IPS-NIHi7 (cell line): ENCODE data around the gene REEP1.

ENCODE experiments used
- DNase-seq: peaks from one replicate; pipeline ENCODE4 v3.0.0; 2012; ENCODE audit warnings: mixed read lengths; ENCODE audit errors: extremely low spot score

Gene REEP1, protein sequence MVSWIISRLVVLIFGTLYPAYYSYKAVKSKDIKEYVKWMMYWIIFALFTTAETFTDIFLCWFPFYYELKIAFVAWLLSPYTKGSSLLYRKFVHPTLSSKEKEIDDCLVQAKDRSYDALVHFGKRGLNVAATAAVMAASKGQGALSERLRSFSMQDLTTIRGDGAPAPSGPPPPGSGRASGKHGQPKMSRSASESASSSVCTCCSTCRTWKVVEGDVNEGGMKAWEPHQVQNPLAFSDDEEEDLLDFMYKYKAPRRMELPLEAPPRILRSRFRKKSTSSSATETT

DNA sequence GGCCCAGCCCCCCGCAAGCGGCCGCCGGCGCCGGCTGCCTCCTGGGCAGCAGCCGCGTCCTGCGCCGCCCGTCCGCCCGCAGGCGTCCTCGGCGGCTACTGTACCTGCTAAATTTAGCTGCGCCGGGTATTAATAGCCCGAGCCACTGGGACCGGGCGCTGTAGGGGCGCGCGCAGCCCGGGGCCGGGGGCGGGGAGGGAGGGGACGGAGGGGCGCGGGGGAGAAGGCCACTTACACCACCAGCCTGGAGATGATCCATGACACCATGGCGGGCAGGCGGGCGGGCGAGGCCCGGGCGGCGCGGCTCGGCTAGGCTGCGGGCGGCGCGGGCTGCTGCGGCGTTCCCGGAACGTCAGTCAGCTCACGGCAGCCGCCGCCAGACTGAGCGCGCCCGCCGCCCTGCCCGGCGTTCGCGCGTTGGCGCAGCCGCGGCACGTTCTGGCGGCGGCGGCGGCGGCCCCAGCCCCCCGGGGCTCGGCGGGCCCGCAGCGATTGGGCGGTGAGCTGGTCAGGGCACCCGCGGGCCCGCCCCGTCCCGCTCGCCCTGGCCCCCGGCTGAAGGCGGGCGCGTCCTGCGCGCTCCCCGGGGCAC lies at the start of gene REEP1:
TSS of gene REEP1 (minus strand) at position 383 of the 592 bp plus-strand sequence. CDS start at position 267, 116 bp downstream.
- peak; percentile 65 for DNase-seq

DNA sequence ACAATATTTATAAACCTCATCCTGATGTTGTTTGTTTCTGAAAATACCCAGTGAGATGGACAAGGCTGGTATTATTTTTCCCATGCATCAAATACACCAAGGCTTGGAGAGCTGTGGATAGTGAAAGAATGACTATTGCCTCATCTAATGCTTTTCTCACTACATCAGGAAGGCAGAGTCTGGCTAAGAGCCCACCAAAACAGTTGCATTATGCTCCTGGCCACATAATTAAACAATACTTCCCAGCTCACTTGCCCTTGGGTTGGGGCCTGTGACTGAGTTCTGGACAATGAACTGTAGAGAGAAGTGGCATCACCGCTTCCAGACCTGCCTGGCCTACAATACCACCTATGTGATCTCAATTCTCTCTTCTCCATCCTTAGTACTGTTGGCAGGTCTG lies 46.4 kb upstream of the REEP1 start:
- no peak for DNase-seq

DNA sequence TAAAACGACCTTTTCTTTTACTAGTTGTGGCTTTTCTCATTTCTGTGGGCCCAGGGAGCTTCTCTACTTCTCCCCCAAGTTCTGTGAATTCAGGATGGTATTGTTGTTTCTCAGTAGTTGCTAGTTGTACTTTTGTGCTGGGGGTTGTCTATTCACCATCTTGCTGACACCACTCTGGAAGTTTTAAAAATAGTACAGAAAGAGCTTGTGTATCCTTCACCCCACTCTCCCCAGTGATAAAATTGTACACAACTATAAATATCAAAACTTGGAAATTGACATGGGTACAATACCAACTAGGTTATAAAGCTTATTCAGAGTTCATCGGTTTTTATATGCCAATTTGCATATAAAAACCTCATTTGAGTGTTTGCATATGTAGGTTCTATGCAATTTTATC lies 45.3 kb upstream of the REEP1 start:
- DNase-seq = no peak

DNA sequence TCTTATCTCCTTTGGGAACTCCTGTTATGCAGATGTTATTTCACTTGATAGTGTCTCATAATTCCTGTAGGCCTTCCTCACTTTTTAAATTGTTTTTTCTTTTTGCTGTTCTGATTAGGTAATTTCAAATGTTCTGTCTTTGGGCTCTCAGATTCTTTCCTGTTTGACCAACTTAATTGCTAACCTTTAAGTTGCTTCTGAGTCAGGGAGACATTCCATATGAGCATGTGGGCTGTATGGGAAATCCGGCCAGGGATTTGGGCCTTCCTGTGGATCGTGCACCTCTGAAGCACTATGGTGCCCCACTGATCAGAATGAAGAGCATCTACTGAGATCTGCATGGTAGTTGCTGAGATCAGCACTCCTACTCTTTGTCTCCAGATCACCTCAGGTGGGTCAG lies 44.7 kb upstream of the REEP1 start:
- no peak for DNase-seq

DNA sequence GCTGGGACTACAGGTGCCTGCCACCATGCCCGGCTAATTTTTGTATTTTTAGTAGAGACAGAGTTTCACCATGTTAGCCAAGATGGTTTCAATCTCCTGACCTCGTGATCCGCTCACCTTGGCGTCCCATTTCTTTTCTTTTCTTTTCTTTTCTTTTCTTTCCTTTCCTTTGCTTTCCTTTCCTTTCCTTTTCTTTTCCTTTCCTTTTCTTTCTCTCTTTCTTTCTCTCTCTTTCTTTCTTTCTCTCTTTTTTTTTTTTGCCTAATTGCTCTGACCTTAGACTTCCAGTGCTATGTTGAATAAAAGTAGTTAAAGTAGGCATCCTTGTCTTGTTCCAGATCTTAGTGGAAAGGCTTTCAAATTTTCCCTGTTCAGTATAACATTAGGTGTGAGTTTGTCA lies 41.0 kb upstream of the REEP1 start:
- no peak for DNase-seq

DNA sequence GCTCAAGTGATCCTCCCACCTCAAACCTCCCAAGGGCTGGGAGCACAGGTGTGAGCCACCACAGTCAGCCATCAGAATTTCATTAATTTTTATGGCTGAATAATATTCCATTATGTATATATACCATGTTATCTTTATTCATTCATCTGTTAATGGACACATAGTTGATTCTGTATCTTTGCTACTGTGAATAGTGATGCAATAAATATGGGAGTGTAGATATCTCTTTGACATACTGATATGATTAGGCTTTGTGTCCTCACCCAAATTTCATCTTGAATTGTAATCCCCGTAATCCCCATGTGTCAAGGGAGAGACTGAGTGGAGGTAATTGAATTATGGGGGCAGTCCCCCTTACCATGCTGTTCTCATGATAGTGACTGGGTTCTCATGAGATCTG lies 38.2 kb upstream of the REEP1 start:
- DNase-seq = no peak

DNA sequence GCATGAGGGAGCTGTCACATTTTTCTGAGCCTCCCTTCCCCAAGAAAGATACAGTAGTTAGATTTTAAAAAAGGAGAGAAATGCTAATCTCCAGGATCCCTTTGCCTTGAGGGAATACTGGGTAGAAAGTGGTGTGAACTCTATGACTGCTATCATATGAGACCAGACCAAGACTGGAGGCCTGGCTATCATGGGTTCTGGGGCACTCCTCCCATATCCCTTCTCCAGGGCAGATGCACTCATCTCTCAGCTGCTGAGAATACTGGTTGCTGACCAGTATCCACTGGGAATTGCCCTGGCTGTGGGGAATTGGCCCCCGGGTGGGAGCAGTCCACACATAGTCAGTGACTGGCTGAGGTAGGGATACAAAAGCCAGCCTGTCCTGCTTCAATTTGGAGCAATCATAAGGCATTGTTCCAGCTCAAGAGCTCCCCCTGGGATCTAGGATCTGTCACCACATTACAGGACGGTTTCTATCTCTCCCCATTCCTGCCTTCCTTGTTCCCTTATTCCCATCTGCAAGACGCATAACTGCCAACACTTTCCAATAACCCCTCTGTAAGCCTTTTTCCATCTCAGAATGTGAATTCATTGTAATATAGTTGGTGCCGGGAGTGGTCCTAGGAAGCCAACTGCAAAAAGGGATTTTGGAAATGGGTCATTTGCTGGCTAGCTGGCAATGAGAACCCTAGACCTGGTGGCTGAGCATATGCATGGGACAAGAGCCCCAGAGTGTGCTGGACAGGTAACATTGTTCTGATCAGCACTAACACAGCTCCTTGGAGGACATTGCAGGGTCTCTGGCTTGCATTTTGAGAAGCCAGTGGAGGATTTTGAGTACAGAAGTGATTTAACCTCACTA lies 35.4 kb upstream of the REEP1 start:
- peak; percentile 75 for DNase-seq

DNA sequence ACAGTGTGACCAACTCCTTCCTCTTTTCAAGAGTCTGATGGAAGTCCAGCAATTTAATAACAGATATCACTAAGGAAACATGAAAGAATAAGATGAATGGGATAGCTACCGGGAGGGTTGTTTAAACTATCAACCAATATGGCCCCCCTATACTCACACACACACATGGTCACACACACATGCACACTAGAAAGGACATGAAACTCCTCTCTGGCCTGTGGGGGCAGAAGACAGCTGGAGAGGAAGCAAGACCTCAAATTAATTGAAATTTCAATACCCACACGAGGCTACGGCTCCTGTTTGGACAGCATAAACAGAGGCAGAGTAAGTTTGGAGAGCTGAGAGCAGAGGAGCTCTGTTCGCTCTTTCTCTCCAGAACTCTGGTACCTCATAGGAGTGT lies 34.7 kb upstream of the REEP1 start:
- no peak for DNase-seq

DNA sequence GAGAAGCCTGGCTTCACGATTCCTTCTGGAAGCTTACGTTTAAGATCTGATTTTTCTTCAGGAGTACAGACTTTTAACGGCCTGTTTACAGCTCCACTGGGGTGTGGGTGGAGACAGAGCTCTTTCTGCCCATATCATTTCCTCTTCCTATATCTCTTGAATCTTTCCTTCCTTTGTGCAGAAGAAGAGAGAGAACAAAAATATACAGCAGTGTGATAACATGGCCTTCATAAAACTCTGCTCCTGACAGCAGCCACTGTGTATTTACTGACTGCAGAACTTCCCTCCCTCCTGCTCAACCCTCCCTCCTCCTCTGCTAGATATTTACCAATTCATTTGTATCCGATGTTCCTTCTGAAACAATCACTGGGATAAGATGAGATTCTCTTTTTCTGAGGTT lies 34.1 kb upstream of the REEP1 start:
- DNase-seq = no peak

DNA sequence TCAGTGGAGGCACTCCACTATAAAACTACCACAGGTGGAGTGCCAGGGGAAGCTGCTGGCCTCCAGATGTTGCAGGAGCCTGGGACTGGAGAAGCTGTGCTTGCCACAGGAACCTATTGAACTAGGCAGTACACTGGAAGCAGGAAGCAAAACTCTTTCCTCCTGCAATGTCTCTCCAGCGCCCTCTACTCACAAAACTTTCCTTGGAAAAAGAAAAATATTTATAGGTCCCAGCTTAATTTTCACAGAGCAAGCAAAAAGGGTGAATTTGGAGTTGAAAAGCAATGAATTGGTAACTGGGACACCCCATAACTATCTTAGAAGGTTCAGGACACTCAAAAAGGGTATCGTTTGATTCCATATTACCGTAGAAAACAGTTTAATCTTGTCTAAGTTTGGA lies 33.2 kb upstream of the REEP1 start:
- DNase-seq = no peak

DNA sequence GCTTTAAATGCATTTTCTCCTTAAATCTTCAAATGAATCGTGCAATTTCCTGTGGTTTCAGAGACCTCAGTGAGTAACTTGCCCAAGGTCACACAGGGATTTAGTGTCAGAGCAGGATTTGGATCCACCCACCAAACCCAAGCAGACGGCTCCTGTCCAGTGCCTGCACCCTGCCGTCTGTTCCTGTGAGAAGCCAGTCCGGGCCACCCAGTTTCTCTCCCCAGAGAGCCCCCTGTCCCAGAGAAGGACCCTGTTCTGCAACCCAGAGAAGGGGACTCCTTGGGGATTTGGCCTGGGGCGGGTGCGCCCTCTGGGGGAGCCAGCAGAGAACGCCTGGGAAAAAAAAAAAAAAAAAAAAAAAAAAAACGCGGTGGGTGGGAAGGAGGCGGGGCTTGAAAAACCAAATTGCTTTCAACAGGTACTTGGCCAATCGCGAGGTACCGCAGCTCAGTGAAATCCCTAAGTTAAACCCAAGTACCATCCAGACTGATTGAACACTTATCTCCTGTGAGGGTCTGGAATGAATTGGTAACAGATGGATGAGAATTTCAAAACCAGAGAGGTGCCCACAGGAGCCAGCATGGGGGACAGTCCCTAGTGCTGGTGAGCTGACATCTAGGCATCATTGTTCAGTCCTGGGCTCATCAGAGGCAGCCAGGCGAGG lies 30.9 kb upstream of the REEP1 start:
- DNase-seq = peak; percentile 89

DNA sequence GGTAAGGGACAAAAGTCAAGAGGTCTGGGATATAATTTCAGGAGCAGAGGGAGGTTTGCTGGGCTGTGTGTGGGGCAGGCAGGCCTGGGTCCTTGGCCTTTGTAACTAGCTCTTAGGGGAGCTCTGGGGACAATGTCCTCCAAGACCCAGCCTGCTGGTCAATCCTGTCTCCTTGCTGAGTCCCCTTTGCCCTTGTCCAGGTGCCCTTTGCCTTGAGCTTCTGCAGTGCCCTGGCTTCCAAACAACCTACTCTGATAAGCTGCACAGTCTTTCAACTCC lies 30.0 kb upstream of the REEP1 start:
- DNase-seq = no peak

DNA sequence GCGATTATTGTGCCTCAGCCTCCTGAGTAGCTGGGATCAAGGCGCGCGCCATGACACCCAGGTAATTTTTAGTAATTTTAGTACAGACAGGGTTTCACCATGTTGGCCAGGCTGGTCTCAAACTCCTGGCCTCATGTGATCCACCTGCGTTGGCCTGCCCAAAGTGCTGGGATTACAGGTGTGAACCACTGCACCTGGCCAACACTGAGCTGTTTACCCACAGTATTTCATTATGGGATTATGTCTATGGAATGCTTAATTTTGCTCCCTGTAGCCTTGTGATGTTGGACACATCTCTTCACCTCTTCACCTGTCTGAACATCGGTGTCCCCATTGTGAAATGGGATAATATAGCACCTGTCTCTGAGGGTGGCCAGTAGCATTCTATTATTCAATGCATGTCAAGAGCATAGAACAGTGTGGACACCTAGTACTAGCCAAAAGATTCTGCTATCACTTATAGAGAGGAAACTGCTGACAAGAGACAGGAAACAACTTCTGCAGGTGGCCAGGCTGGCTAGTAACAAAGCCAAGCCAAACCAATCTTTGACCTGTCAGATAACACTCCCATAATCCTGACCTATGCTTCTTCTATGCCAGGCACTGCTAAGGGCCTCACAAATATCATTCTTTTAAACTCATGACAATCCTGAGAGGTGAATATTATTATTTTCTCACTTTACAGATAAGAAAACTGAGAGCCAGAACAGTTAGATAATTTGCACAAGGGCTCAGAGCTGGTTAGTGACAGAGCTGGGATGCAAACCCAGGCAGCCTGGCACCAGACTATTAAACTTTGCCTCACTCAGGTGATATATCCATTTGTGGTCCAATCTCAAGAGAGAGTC lies 29.4 kb upstream of the REEP1 start:
- no peak for DNase-seq

DNA sequence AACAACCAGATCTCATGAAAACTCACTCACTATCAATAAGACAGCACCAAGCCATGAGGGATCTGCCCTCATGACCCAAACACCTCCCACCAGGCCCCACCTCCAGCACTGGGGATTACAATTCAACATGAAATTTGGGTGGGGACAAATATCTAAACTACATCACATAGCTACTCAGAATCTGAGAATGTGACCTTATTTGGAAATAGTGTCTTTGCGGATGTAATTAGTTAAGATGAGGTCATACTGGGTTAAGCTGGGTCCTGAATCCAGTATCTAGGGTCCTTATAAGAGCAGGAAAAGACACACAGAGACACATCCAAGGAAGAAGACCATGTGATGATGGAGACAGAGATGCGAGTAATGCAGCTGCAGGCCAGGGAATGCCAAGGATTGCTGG lies 27.5 kb upstream of the REEP1 start:
- no peak for DNase-seq

DNA sequence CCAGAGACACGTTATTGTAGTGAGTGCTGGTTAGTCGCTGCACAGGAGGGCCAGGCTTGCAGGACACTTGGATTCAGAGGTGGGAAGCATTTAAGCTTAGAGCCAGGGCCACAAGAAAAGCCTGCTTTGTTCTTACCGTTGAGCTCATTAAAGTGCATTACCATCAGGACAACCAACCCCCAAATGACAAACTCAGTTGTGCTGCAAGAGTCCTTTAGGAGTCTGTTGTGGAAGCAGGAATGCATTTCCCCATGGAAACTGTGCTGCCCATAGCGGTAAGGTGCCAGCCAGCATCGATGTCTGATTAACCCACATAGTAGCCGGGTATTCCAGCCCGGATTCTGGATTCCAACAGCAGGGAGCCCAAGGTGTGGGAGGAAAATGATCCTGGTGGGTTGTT lies 23.4 kb upstream of the REEP1 start:
- DNase-seq = peak; percentile 26

DNA sequence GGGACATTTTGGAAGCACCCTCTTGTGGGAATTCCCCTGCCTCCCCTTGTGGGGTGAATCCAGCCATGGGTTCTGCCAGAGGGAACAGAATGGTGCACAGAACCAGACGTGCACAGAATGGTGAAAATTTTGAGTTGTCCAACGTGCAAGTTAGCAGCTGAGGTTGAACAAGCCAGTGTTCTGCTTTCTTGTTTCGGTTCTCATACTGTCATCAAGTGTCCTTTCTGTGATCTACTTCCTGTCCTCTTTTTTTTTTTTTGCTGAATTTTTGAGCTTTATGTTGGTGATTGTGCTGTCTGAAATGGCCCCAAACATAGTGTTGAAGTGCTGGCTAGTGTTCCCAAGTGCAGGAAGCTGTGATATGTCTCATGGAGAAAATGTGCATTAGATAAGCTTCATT lies 21.5 kb upstream of the REEP1 start:
- DNase-seq = no peak

DNA sequence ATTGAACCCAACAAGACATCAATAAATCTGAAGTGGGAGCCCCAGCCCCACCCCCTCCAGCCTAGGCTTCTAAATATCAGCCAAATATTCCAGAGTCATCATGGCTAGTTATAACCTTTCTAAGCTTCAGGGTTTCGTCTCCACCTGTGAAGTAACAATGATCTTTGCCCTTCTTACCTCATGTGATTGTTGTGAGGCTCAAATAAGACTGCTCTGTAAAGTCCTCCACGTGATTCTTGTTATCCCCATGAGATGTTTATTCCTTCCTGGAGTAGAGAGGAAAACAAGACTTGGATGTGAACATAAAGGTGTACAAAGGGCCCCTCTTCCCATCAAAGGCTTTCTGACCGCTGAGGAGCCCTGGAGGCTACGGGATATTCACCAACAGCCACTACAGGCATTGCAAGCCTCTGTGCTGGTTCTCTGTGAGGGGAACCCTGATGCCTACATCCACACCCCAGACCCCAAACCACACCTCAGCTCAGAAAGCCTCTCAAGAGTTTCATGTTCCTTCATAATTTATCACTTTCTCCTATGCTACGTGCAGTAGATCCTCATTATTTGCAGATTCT lies 20.1 kb upstream of the REEP1 start:
- no peak for DNase-seq

DNA sequence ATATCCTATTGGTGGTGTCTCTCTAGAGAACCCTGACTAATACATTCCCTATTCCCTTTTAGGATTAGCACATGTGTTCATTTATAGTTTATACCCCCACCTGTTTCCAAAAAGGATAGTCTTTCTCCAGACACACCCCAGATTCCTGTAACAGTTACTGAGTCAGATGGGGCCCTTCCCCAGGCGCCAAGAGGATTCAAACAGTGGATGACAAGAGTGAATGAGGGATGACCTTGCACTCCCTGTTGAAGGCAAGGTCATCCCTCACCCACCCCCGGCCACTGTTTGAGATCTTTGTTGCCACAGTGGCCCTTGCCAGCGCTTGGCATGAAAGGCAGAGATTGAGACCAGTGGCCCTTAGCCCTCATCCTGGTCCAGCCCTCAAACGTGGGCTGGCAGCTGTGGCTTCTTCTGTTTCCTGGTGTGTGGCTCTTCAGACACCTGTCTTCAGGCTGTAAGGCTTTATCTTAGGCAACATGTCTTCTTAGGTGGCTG lies 15.3 kb upstream of the REEP1 start:
- DNase-seq = no peak

DNA sequence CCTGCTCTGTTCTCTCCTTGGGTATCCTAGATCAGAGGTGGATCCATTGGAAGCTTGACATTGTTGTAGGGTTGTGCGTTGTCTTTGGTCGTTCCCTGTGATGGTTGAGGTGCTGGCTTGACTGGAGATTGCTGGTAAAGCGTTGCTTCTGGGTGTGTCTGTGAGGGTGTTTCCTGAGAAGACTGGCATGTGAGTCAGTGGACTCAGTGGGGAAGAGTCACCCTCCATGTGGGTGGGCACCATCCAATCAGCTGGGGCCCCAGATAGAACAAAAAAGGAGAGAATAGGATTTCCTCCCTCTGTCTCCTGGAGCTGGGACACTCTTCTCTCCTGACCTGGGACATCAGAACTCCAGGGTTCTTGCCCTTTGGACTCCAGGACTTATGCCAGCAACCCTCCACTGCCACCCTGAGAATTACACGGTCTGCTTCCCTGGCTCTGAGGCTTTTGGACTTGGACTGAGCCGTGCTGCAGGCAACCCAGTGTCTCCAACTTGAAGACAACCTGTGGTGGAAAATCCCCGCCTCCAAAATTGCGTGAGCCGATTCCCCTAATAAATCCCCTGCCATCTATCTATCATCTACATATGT lies 14.8 kb upstream of the REEP1 start:
- no peak for DNase-seq

DNA sequence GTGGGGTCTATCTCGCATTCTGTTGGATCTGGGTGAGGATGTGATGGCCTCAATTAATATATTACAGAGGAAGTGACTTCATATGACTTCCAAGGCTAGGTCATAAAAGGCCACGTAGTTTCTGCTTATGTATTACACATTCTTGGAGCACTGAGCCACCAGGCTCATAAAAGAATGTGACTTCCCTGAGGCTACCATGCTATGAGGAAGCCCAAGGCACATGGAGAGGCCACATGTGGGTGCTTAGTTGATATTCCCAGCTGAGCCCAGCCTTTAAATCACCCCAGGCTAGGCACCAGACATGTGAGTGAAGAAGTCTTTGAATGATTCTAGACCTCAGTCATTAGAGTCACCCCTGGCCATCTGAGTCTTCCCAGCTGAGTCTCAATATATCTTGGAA lies 13.3 kb upstream of the REEP1 start:
- DNase-seq = no peak

DNA sequence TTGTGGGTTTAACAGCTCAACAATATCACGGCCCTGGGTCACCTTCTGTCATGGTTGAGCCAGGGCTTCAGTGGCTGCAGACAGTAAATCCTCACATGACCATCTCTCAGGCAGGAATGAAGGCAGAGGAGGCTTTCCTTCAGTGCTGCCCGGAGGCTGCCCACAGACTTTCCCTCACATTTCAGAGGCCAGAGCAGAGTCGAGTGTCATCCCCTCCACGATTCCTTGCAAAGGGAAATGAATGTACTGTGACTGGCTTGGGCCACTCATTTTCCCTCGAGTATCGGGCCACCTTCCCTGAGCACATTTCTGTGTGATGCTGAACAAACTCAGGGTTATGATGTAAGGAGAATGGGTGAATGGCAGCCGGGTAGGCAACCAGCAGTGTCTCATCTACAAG lies 10.0 kb upstream of the REEP1 start:
- no peak for DNase-seq
